SU-DHL-6 (cell line): ENCODE data around the gene CNTNAP5.

Experiments
- H2AFZ ChIP-seq: fragments of 200-600 bp; sonication (generic); 2 replicates; pipeline ENCODE4 v1.6.1; 2014; ENCODE audit warnings: low read depth, mild to moderate bottlenecking, moderate library complexity, mixed read lengths, antibody characterized with exemption, low read length; ENCODE audit not compliant: severe bottlenecking
- H3F3A ChIP-seq: fragments of 200-600 bp; shearing (Covaris generic); 2 replicates; pipeline ENCODE4 v1.6.0; 2016; ENCODE audit warnings: antibody characterized with exemption, mild to moderate bottlenecking; ENCODE audit not compliant: insufficient read depth
- H3K27ac ChIP-seq: fragments of 200-600 bp; sonication (generic); 2 replicates; pipeline ENCODE4 v1.5.1; 2016; ENCODE audit warnings: low read depth, mild to moderate bottlenecking, low read length, moderate library complexity, mixed read lengths
- H3K27me3 ChIP-seq: fragments of 200-600 bp; sonication (generic), shearing (Covaris generic); 2 replicates; pipeline ENCODE4 v1.6.0; 2014; ENCODE audit warnings: mild to moderate bottlenecking, low read length
- H3K36me3 ChIP-seq: fragments of 200-600 bp; sonication (generic); 2 replicates; pipeline ENCODE4 v1.6.1; 2014; ENCODE audit warnings: mild to moderate bottlenecking, low read length, mixed read lengths
- H3K4me2 ChIP-seq: fragments of 300-600, 200-600 bp; shearing (Covaris generic), sonication (generic); 2 replicates; pipeline ENCODE4 v1.6.0; 2014; ENCODE audit warnings: low read length, low read depth, mild to moderate bottlenecking; ENCODE audit not compliant: poor library complexity, severe bottlenecking
- H3K4me3 ChIP-seq: fragments of 200-600 bp; sonication (generic); 2 replicates; pipeline ENCODE4 v1.5.1; 2014; ENCODE audit warnings: antibody characterized with exemption, low read length, mild to moderate bottlenecking, mixed read lengths; ENCODE audit not compliant: insufficient read depth, poor library complexity, severe bottlenecking
- H3K79me2 ChIP-seq: fragments of 200-600 bp; sonication (generic); 2 replicates; pipeline ENCODE4 v1.6.1; 2014; ENCODE audit warnings: mild to moderate bottlenecking, low read length, moderate library complexity; ENCODE audit not compliant: insufficient read depth
- H3K9ac ChIP-seq: fragments of 200-600 bp; sonication (generic); 2 replicates; pipeline ENCODE4 v1.7.0; 2014; ENCODE audit warnings: mild to moderate bottlenecking, low read length
- H3K9me2 ChIP-seq: fragments of 200-600 bp; sonication (generic); replicated peaks from 2 replicates; pipeline ENCODE4 v1.6.1; 2014; ENCODE audit warnings: low read length; ENCODE audit not compliant: insufficient read depth
- H3K9me3 ChIP-seq: fragments of 200-600 bp; sonication (generic); 2 replicates; pipeline ENCODE4 v1.6.1; 2014; ENCODE audit warnings: low read length, mixed read lengths; ENCODE audit not compliant: insufficient read depth
- H4K20me1 ChIP-seq: fragments of 200-600 bp; sonication (generic); 2 replicates; pipeline ENCODE4 v1.6.1; 2014; ENCODE audit warnings: low read depth, mild to moderate bottlenecking, antibody characterized with exemption, low read length, moderate library complexity, mixed read lengths
- CTCF ChIP-seq: fragments of 200-600 bp; sonication (generic); IDR thresholded peaks from one replicate; pipeline ENCODE4 v1.5.1; 2017; ENCODE audit warnings: antibody characterized with exemption, mild to moderate bottlenecking, low read length, moderate library complexity; ENCODE audit not compliant: insufficient read depth, poor library complexity, severe bottlenecking
- EZH2phosphoT487 ChIP-seq: fragments of 200-600 bp; sonication (generic), shearing (Covaris generic); conservative IDR thresholded peaks from 2 replicates; pipeline ENCODE4 v1.6.1; 2018; ENCODE audit warnings: mild to moderate bottlenecking, antibody characterized with exemption, low read length, moderate library complexity, mixed read lengths

Gene CNTNAP5

GRCh38 chr2:124162256-124162655, 137.2 kb downstream of the CNTNAP5 start:
- H3K4me3 ChIP-seq: no peak overlapping the region
- H3F3A ChIP-seq: no peaks in the 10 kb centered on the region
- TF ChIP-seq EZH2phosphoT487: no peak
- TF ChIP-seq CTCF: no peak
- no peak overlapping the region for H2AFZ ChIP-seq
- no peak overlapping the region for H3K9ac ChIP-seq
- H3K9me3 ChIP-seq: no peaks in the 10 kb centered on the region
- H3K27ac ChIP-seq: no peak overlapping the region
- H3K36me3 ChIP-seq: no peaks in the 10 kb centered on the region
- no peak overlapping the region for H3K4me2 ChIP-seq
- no peaks in the 10 kb centered on the region for H4K20me1 ChIP-seq
- no peaks in the 10 kb centered on the region for H3K27me3 ChIP-seq
- no peaks in the 10 kb centered on the region for H3K9me2 ChIP-seq
- no peaks in the 10 kb centered on the region for H3K79me2 ChIP-seq

- Histone ChIP-seq H4K20me1 (no peaks in the 10 kb centered on the region), H3K27ac (no peak overlapping the region), H3K9ac (no peak overlapping the region), H3F3A (no peaks in the 10 kb centered on the region), H3K4me3 (no peak overlapping the region), H3K9me2 (no peaks in the 10 kb centered on the region), H3K79me2 (no peaks in the 10 kb centered on the region), H3K4me2 (no peak overlapping the region), H3K9me3 (no peaks in the 10 kb centered on the region), H2AFZ (no peak overlapping the region), H3K27me3 (no peaks in the 10 kb centered on the region), H3K36me3 (no peaks in the 10 kb centered on the region)
- TF ChIP-seq CTCF: no peak
- no peak for TF ChIP-seq EZH2phosphoT487
Measured at GRCh38 chr2:124163840-124164239, 138.8 kb downstream of the CNTNAP5 start.

GRCh38 chr2:124165698-124166097, 140.6 kb downstream of the CNTNAP5 start:
- Histone ChIP-seq H3K9me2 (no peaks in the 10 kb centered on the region), H3K79me2 (no peaks in the 10 kb centered on the region), H3F3A (no peaks in the 10 kb centered on the region), H3K9ac (no peak overlapping the region), H3K4me2 (no peak overlapping the region), H3K36me3 (no peaks in the 10 kb centered on the region), H3K27ac (no peak overlapping the region), H4K20me1 (no peaks in the 10 kb centered on the region), H3K27me3 (no peaks in the 10 kb centered on the region), H3K9me3 (no peaks in the 10 kb centered on the region), H3K4me3 (no peak overlapping the region), H2AFZ (no peak overlapping the region)
- TF ChIP-seq EZH2phosphoT487 (no peak), CTCF (no peak)
